ENCODE data around the gene ITGAV.

DNA sequence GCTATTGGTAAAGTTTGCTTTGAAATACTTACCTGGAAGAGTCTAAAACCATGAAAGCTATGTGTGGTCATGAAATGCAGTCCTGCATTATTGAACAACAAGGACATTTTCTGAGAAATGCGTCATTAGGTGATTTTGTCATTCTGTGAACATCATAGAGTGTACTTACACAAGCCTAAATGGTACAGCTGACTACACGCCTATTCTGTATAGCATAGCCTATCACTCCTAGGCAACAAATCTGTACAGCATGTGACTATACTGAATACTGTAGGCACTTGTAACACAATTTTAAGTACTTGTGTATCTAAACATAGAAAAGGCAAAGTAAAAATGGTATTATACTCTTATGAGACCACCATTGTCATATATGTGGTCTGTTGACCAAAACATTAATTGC lies 112.2 kb downstream of the ITGAV start:
- TF ChIP-seq, protein P1, sequence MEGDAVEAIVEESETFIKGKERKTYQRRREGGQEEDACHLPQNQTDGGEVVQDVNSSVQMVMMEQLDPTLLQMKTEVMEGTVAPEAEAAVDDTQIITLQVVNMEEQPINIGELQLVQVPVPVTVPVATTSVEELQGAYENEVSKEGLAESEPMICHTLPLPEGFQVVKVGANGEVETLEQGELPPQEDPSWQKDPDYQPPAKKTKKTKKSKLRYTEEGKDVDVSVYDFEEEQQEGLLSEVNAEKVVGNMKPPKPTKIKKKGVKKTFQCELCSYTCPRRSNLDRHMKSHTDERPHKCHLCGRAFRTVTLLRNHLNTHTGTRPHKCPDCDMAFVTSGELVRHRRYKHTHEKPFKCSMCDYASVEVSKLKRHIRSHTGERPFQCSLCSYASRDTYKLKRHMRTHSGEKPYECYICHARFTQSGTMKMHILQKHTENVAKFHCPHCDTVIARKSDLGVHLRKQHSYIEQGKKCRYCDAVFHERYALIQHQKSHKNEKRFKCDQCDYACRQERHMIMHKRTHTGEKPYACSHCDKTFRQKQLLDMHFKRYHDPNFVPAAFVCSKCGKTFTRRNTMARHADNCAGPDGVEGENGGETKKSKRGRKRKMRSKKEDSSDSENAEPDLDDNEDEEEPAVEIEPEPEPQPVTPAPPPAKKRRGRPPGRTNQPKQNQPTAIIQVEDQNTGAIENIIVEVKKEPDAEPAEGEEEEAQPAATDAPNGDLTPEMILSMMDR (IDR thresholded peaks at IDR 0.05), result no peak
- TF ChIP-seq POLR2A (IDR thresholded peaks at IDR 0.05), result no peak
